ENCODE data around the gene ADGRB3. TPM values are rescaled to one million over a fixed set of nuclear protein-coding genes. Genes with fewer than 3 reads are reported as not detected.

Gene ADGRB3
- total and polyA plus RNA-seq, 2 experiments from 2014 or later = 1.2 to 1.4 TPM

DNA sequence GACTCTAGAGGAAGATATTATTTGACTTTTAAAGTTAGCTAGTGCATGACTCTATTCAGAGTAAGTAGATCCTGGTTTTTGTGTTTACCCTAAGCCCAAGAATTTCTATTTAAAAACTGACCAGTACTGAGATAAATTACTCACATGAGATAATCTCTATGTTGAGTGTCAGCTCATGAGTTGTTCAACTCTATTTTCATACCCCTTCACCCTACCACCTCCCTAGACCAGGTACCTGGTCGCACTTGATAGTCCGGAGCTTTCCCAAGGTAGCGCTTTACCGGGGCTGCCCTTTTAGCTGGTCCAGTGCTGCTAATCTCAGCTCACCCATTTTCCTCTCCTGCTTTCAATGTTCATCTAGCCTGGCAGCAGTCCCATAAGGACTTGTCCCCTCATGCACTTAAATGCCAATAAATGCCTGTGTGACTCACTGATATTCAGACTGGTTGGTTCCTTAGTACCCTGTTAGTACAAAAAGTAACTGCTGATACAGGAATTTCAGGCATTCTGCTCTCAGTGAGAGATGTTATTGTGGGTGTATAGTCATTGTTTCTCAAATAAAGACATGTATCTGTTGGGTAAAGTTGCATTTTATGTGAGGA is 503.9 kb downstream of the ADGRB3 start:
- H3K27me3 ChIP-seq = no peaks in the 10 kb centered on the region
- peak in 1 of 2 donors; percentile 17 for DNase-seq (ENCODE audit: low read depth in 1 of 2, low spot score in 1 of 2)
- TF ChIP-seq, protein P1, sequence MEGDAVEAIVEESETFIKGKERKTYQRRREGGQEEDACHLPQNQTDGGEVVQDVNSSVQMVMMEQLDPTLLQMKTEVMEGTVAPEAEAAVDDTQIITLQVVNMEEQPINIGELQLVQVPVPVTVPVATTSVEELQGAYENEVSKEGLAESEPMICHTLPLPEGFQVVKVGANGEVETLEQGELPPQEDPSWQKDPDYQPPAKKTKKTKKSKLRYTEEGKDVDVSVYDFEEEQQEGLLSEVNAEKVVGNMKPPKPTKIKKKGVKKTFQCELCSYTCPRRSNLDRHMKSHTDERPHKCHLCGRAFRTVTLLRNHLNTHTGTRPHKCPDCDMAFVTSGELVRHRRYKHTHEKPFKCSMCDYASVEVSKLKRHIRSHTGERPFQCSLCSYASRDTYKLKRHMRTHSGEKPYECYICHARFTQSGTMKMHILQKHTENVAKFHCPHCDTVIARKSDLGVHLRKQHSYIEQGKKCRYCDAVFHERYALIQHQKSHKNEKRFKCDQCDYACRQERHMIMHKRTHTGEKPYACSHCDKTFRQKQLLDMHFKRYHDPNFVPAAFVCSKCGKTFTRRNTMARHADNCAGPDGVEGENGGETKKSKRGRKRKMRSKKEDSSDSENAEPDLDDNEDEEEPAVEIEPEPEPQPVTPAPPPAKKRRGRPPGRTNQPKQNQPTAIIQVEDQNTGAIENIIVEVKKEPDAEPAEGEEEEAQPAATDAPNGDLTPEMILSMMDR (IDR thresholded peaks at IDR 0.05; ENCODE audit: low read depth, low read length) = no peak

DNA sequence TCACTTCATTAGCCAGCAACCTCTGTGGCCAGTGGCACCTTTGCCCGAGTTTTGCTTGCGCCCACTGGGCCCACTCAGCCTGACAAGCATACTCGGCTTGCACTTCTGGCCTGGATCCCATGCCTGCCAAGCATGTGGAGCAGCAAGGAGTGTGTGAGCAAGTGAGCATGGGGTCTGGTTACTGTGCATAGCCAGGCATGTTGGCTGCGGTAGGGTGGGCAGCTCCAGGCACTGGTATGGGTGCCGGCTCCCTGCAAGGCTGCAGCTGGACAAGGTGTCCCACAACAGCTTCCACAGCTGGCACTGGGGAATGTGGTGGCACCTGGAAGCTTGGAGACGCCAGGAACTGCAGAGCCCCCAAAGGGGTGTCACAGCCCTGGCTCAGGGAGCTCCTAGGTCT is 510.0 kb downstream of the ADGRB3 start:
- no peak overlapping the region for H3K4me3 ChIP-seq
- TF ChIP-seq, protein P1 (IDR thresholded peaks at IDR 0.05; ENCODE audit: low read depth, low read length) = no peak
- no peaks in the 10 kb centered on the region for H3K36me3 ChIP-seq
- H3K27ac ChIP-seq = no peak overlapping the region
- DNase-seq (ENCODE audit: low read depth in 1 of 2, low spot score in 1 of 2) = no peak
- no peaks in the 10 kb centered on the region for H3K9me3 ChIP-seq (ENCODE audit: low read depth)
- H3K4me1 ChIP-seq (ENCODE audit: low read depth) = no peaks in the 10 kb centered on the region
- no peaks in the 10 kb centered on the region for H3K27me3 ChIP-seq

More for the DNA sequence above, 503.9 kb downstream of the ADGRB3 start:
- no peak overlapping the region for H3K4me3 ChIP-seq
- H3K9me3 ChIP-seq (ENCODE audit: low read depth) = no peaks in the 10 kb centered on the region
- H3K27ac ChIP-seq = no peak overlapping the region
- H3K4me1 ChIP-seq (ENCODE audit: low read depth) = peaks cover 13% of the 10 kb centered on the region
- no peaks in the 10 kb centered on the region for H3K36me3 ChIP-seq

- Histone ChIP-seq H3K27me3 (no peaks in the 10 kb centered on the region), H3K27ac (no peak overlapping the region), H3K9me3 (ENCODE audit: low read depth) (no peaks in the 10 kb centered on the region), H3K36me3 (no peaks in the 10 kb centered on the region), H3K4me1 (ENCODE audit: low read depth) (no peaks in the 10 kb centered on the region), H3K4me3 (no peak overlapping the region)
- TF ChIP-seq, protein P1 (IDR thresholded peaks at IDR 0.05; ENCODE audit: low read depth, low read length) = no peak
- no peak for DNase-seq (ENCODE audit: low read depth in 1 of 2, low spot score in 1 of 2)
Observed at GRCh38 chr6:69146385-69146784, 511.3 kb downstream of the ADGRB3 start.

- H3K27ac ChIP-seq = no peak overlapping the region
- no peaks in the 10 kb centered on the region for H3K9me3 ChIP-seq (ENCODE audit: low read depth)
- no peaks in the 10 kb centered on the region for H3K4me1 ChIP-seq (ENCODE audit: low read depth)
- H3K4me3 ChIP-seq = no peak overlapping the region
- DNase-seq (ENCODE audit: low read depth in 1 of 2, low spot score in 1 of 2) = no peak
- no peaks in the 10 kb centered on the region for H3K36me3 ChIP-seq
- TF ChIP-seq, protein P1 (IDR thresholded peaks at IDR 0.05; ENCODE audit: low read depth, low read length) = no peak
- H3K27me3 ChIP-seq = no peaks in the 10 kb centered on the region
Observed at GRCh38 chr6:69155467-69155866, 520.4 kb downstream of the ADGRB3 start.

DNA sequence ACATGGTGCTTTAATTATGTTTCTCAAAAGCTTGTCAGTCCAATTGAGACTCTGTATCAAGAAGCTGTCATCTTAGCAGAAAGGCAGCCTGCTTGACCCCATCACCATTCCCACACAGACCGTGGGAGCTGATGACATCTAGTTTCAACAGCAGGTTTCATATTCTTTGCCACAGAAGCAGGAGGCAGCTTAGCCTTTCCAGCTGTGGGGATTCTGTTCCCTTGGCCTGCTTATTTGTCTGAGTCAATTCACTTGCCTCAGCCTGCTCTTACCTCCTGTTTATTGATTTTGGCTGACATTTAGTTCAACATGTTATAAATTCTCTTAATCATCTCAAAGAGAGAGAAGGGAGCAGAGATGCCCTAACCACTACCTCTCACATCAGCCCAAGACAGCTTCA is 527.7 kb downstream of the ADGRB3 start:
- Histone ChIP-seq H3K9me3 (ENCODE audit: low read depth) (no peaks in the 10 kb centered on the region), H3K4me3 (no peak overlapping the region), H3K36me3 (no peaks in the 10 kb centered on the region), H3K27me3 (no peaks in the 10 kb centered on the region), H3K4me1 (ENCODE audit: low read depth) (peaks cover 4% of the 10 kb centered on the region), H3K27ac (no peak overlapping the region)
- peak in 1 of 2 donors; percentile 41 for DNase-seq (ENCODE audit: low read depth in 1 of 2, low spot score in 1 of 2)
- TF ChIP-seq, protein P1 (IDR thresholded peaks at IDR 0.05; ENCODE audit: low read depth, low read length) = no peak
